GM12873 (cell line): ENCODE results near the gene NUMA1.

ENCODE experiments used
- TF ChIP-seq, protein P1 (sequence below): IDR thresholded peaks from 2 replicates; pipeline ENCODE4 v1.5.1; 2012; ENCODE audit warnings: low read depth, mild to moderate bottlenecking, moderate library complexity, low read length, control low read depth; ENCODE audit not compliant: insufficient read depth; ENCODE audit errors: missing control alignments

NUMA1 gene

DNA sequence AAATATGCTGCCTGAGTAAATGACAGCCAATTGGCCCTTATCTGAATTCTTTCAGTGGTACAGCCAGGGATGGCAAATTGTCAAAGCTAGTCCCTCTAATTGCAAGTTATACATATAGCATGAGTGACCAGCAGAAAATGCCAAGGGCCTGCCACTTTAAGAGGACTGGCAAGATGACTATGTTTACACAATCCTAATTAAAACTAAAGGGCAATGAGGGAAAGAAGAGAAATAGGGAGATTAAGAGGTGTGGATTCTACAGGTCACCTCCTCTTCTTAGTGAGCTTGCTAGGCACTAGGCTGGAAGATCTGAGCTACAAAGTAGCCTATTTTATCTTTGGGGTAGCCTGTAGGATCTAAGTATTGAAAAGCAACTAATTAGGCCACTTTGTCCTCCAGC lies 13.5 kb downstream of the NUMA1 start:
- TF ChIP-seq, protein P1, sequence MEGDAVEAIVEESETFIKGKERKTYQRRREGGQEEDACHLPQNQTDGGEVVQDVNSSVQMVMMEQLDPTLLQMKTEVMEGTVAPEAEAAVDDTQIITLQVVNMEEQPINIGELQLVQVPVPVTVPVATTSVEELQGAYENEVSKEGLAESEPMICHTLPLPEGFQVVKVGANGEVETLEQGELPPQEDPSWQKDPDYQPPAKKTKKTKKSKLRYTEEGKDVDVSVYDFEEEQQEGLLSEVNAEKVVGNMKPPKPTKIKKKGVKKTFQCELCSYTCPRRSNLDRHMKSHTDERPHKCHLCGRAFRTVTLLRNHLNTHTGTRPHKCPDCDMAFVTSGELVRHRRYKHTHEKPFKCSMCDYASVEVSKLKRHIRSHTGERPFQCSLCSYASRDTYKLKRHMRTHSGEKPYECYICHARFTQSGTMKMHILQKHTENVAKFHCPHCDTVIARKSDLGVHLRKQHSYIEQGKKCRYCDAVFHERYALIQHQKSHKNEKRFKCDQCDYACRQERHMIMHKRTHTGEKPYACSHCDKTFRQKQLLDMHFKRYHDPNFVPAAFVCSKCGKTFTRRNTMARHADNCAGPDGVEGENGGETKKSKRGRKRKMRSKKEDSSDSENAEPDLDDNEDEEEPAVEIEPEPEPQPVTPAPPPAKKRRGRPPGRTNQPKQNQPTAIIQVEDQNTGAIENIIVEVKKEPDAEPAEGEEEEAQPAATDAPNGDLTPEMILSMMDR: no peak

GRCh38 chr11:72061739-72062396 lies 18.5 kb downstream of the NUMA1 start:
- TF ChIP-seq, protein P1: no peak

DNA sequence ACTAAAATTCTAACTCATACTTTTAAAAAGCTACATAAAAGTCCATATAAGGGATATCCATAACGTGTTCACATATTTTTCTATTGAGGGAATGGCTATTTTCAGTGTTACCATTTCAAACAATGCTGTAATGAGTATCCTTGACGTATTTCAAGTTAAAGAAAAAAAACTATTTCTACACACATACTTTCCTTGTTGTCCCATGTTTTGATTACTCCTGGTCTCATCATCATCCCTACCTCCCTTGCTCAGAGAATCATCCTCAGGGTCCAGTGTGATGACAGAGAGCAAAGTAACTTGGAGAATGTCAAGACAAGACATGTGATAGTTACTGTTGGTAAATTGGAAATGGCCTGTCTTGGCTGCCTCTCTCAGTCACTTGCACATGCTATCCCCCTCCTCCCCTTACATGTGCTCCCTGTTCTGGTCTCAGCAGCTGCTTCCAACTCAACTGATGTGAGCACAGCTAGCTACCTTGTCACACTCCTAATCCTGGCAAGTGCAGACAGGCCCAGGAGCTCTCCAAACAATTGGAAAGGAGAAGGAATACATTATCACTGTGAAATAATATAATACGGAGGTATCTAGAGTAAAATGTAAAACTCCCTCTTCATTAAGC lies 21.8 kb downstream of the NUMA1 start:
- TF ChIP-seq, protein P1: no peak

DNA sequence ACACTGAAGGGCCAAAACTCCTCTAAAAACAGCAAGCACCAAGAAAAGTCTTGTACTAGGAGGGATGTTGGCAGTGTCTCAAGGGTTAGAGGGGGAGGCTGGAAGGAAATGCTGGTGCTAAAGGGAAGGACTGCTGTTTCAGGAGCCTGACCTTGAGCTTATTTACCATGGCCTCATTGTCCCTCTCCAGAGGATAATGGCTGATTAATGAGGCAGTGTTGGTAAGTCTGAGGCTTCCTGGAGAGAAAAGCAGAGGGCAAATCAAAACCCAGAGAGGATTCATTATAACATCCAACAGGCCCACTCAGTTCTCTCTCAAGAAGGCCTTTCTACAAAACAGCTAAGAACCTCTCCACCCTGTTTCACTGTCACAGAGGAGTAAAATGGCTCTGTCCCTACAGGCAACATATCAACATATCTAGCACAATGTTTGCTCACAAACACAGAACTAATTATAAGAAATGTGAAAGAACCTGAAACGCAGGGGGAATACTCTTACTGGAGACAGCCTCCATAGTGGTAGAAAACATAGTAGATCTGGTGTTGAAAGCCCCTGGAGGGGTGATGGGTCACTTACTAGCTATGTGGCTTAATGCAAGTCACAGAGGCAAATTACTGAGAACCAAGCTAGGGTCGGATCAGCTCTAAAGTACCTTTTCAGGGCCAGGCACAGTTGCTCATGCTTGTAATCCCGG lies 31.4 kb downstream of the NUMA1 start:
- TF ChIP-seq, protein P1: no peak

- TF ChIP-seq, protein P1: no peak
These were observed 34.5 kb downstream of the NUMA1 start for GRCh38 chr11:72045849-72046248.

DNA sequence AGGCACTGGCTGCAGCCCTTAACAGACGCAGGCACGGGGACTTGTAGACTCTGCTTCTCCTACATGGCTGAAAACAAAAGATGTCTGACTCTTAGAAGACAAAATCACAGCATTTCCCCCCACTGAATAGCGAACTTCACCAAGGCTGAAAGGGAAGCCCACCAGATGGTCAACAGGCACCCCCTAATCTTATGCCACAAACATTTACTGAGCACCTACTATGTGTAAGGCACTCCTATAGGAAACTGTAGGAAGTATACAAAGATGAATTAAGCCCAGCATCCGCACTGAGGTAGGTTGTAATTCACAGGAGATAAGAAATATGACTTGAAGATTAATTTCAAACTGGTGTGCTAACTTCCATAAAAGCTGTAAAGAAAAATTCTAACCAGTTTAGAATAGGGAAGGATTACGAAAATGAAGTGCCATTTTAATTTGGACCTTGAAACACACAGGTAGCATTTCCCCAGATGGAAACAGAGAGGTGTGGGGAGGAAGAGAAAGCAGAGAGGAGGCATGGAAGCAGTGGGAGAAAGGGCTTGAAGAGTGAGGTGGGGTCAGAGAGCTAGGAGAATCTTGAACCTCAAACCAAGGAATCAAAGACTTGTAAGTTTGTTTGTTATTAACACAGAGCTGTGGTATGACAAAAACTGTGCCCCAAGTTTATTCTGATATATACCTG lies 38.1 kb downstream of the NUMA1 start:
- TF ChIP-seq, protein P1: no peak
